ENCODE data around the gene BACH2. TPM values are rescaled to one million over a fixed set of nuclear protein-coding genes. Genes with fewer than 3 reads are reported as not detected.

BACH2 gene
- total RNA-seq, 2 donors from 2014 or later, result 101 to 111 TPM

DNA sequence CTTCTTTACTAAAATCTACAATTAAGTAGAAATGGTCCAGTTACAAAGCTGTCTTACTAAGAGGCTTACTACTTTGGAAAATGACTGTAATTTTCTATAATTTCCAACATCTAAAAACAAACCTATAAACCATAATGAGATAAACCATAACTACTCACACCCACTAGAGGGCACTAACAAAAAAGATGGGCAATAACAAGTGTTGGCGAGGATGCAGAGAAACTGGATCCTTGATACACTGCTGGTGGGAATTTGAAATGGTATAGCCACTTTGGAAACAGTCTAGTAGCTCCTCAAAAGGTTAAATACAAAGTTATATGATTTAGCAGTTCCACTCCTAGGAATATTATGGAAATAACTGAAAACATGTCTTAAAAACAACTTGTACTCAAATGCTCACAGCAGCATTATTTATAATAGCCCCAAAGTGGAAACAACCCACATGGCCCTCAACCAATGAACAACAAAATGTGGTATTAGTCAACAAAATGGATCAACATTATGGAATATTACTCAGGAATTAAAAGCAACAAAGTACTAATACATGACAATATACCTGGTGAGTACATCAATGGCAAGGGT is 351.7 kb downstream of the BACH2 start:
- Mint-ChIP-seq H3K27me3 (ENCODE audit: low read depth) (no peaks in the 10 kb centered on the region), H3K27ac (peak overlapping the region; percentile 89), H3K4me1 (ENCODE audit: low read depth) (peaks cover 89% of the 10 kb centered on the region), H3K36me3 (ENCODE audit: insufficient read depth in 2 of 2) (peaks cover 13 to 42% of the 10 kb centered on the region in 2 donors), H3K4me3 (peak overlapping the region in 1 of 2 donors; percentile 29), H3K9me3 (no peaks in the 10 kb centered on the region)
- no peak for DNase-seq
- peak in 1 of 2 donors; percentile 29 for ATAC-seq (replicated peaks in 1 of 2)

DNA sequence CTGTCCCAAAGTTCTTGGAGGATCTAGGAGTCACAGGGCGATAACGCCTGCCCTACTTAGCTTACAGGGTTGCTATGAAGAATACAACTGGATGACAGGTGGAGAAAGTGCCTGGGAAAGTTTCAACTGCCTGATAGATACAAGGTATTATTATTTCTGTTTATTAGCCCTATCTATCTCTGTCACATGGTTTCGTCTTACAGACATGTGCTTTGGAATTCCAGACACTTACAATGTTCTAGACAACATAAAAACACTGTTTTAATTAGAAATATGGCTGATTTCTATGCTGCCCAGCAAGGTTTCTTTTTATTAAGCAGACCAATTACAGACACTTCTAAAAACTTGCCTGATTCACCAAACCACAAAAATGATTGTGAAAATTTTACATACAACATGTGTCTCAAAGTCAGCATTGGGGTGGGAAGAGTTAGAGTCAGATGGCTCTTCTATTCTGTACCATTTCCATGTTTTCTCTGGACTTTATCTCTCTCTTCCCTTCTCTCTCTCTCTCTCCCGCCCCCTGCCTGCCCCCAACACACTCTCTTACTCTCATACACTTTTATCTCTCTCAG is 352.4 kb downstream of the BACH2 start:
- DNase-seq (no peak), ATAC-seq (replicated peaks in 1 of 2) (no peak)
- H3K27me3 Mint-ChIP-seq (ENCODE audit: low read depth), result no peaks in the 10 kb centered on the region
- peaks cover 83% of the 10 kb centered on the region for H3K4me1 Mint-ChIP-seq (ENCODE audit: low read depth)
- peaks cover 9 to 37% of the 10 kb centered on the region in 2 donors for H3K36me3 Mint-ChIP-seq (ENCODE audit: insufficient read depth in 2 of 2)
- peak overlapping the region in 1 of 2 donors; percentile 29 for H3K4me3 Mint-ChIP-seq
- peak overlapping the region; percentile 89 for H3K27ac Mint-ChIP-seq
- H3K9me3 Mint-ChIP-seq, result no peaks in the 10 kb centered on the region

DNA sequence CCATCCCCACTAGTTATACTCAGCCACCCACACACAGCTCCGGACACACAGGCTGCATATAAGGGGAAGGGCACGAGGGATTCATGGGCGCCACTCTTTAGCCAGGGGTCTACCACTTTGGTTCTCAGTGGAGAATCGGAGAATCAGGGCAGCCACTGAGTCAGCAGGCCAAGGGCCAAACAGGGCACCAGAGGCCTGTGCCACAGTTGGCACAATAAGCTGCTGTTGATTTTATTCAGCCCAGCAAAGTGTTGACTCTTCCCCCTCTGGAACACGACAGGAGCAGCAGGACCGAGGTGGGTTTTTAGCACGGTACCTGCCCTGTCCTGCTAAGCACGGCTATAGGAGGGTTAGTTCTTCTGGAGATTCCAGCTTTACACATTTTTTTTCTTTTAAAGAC is 354.0 kb downstream of the BACH2 start:
- H3K27me3 Mint-ChIP-seq (ENCODE audit: low read depth), result no peaks in the 10 kb centered on the region
- DNase-seq (no peak), ATAC-seq (replicated peaks in 1 of 2) (no peak)
- H3K36me3 Mint-ChIP-seq (ENCODE audit: insufficient read depth in 2 of 2), result peaks cover 9 to 50% of the 10 kb centered on the region in 2 donors
- peak overlapping the region; percentile 47 for H3K27ac Mint-ChIP-seq
- H3K4me3 Mint-ChIP-seq, result no peak overlapping the region
- H3K9me3 Mint-ChIP-seq, result no peaks in the 10 kb centered on the region
- H3K4me1 Mint-ChIP-seq (ENCODE audit: low read depth), result peaks cover 83% of the 10 kb centered on the region

DNA sequence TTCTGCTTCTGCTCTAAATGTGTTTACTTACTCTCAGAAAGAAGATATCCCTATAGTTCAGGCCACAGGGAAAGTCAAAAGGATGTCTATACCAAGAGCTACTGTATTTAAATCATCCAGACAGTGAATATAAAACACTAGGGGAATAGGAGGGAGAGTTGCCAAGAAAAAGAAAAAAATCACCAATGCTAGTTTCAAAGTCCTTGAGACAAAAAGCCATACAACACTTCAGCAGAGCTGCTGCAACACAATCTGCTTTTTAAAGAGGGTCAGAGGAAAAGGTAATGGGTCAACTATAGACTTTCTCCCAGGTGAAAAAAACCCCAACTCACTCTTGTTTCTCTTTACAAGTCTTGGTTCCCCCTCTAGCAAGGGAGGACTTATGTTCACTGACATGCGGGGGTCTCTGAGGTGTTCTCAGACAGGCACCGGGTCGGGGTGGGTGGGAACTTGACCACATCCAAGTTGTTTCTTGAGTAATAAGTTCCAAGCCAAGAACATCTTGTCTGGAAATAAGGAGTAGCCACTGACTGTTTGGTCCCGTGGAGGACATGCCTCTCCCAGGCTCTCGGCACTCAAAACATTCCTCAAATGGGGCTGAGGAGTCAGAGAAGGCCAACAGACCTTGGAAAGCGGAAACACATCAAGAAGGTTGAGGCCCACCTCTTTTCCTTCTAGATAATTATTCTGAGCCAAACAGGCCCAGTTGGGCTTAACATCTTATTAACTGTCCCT is 354.7 kb downstream of the BACH2 start:
- H3K27me3 Mint-ChIP-seq (ENCODE audit: low read depth), result no peaks in the 10 kb centered on the region
- no peak for ATAC-seq (replicated peaks in 1 of 2)
- H3K4me1 Mint-ChIP-seq (ENCODE audit: low read depth), result peaks cover 77% of the 10 kb centered on the region
- H3K27ac Mint-ChIP-seq, result peak overlapping the region; percentile 74
- H3K4me3 Mint-ChIP-seq, result no peak overlapping the region
- DNase-seq, result no peak
- peaks cover 9 to 50% of the 10 kb centered on the region in 2 donors for H3K36me3 Mint-ChIP-seq (ENCODE audit: insufficient read depth in 2 of 2)
- no peaks in the 10 kb centered on the region for H3K9me3 Mint-ChIP-seq

DNA sequence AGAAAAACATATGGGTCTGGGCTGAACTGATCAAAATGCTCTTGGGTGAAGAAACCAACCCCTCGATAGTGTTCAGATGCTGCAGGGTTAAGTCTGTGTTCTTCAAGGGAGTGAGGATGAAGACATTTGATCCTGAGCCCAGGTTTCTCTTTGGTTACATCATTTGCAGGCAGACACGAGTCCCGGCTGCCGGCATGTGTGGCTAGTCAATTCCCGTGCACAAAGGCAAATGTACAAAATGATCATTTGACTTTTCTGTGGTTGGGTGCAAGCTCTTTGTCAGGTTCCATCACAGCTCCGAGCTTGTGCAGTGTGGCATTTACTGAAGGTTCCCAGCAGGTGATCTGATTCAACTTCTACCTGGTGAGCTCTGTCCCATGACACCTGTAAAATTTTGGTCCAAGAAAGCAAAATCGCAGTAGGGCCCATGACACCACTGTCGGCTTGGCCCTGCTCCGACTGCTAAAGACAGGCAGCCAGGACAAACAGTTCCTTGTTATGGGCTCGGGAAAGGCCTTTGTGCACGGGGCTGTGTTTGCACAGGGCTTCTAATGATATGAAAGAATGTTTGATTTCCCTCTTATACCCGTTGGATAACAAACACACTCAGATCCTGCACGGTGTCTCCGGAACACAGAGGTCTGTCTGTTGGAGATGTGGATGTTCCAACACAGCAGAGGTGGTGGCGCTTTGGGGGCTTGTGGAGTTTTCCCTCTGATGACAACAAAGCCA is 355.4 kb downstream of the BACH2 start:
- no peaks in the 10 kb centered on the region for H3K9me3 Mint-ChIP-seq
- H3K4me3 Mint-ChIP-seq, result peak overlapping the region in 1 of 2 donors; percentile 3
- peak overlapping the region; percentile 74 for H3K27ac Mint-ChIP-seq
- H3K4me1 Mint-ChIP-seq (ENCODE audit: low read depth), result peaks cover 70% of the 10 kb centered on the region
- ATAC-seq (replicated peaks in 1 of 2), result peak in 1 of 2 donors; percentile 14
- H3K27me3 Mint-ChIP-seq (ENCODE audit: low read depth), result no peaks in the 10 kb centered on the region
- DNase-seq, result no peak
- peaks cover 7 to 53% of the 10 kb centered on the region in 2 donors for H3K36me3 Mint-ChIP-seq (ENCODE audit: insufficient read depth in 2 of 2)

DNA sequence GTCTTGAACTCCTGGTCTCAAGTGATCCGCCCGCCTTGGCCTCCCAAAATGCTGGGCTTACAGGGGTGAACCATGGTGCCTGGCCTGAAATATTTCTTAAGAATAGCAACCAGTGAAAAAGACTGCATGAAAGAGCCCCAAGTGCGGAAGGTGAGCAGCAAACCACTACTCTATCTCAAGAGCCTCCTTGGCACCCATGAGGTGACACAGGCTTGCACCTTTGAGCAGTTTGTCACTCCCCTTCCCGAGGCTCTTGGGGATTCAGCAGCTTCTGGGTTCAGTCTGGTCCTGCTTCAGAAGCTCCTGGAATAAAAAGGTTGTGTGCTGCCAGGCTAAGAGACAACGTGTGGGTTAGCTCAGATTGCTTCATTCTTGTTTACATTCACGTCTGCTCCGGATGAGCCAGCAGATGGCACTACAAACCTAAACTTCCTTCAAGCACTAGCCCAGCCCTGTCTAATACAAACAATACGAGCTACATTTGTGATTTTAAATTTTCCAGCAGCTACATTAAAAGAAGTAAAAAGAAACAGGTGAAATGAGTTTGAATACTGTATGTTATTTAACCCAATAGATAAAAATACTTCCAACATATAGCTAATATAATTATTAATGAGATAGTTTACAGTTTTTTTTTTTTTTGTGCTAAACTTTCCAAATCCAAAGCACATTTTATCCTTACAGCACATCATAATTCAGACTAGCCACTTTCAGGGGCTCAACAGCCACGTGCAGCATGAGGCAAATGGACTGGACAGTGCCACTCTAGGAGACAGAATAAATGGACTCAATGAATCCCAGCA is 356.2 kb downstream of the BACH2 start:
- ATAC-seq (replicated peaks in 1 of 2), result peak; percentile 79 to 86
- H3K9me3 Mint-ChIP-seq, result no peaks in the 10 kb centered on the region
- H3K4me3 Mint-ChIP-seq, result peak overlapping the region in 1 of 2 donors; percentile 3
- peak overlapping the region; percentile 42 for H3K27ac Mint-ChIP-seq
- H3K36me3 Mint-ChIP-seq (ENCODE audit: insufficient read depth in 2 of 2), result peaks cover 8 to 55% of the 10 kb centered on the region in 2 donors
- no peaks in the 10 kb centered on the region for H3K27me3 Mint-ChIP-seq (ENCODE audit: low read depth)
- H3K4me1 Mint-ChIP-seq (ENCODE audit: low read depth), result peaks cover 62% of the 10 kb centered on the region
- DNase-seq, result peak; percentile 63 to 64

DNA sequence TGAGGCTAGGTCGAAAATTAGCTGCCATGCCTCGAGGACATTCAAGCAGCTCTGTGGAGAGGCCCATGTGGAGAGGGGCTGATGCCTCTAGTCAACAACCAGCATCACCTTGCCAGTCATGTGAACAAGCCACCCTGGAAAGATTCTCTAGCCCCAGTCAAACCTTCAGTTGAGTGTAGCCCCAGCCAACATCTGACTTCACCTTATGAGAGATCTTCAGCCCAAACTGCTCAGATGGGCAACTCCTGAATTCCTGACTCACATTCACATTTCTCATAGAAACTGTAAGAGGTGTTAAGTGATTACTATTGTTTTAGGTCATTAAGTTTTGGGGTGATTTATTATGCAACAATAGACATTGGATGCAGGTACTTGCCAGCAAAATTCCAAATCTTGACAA is 357.5 kb downstream of the BACH2 start:
- no peaks in the 10 kb centered on the region for H3K27me3 Mint-ChIP-seq (ENCODE audit: low read depth)
- ATAC-seq (replicated peaks in 1 of 2), result no peak
- H3K4me3 Mint-ChIP-seq, result no peak overlapping the region
- peaks cover 56% of the 10 kb centered on the region for H3K4me1 Mint-ChIP-seq (ENCODE audit: low read depth)
- no peak for DNase-seq
- H3K36me3 Mint-ChIP-seq (ENCODE audit: insufficient read depth in 2 of 2), result peaks cover 8 to 55% of the 10 kb centered on the region in 2 donors
- no peak overlapping the region for H3K27ac Mint-ChIP-seq
- H3K9me3 Mint-ChIP-seq, result no peaks in the 10 kb centered on the region

DNA sequence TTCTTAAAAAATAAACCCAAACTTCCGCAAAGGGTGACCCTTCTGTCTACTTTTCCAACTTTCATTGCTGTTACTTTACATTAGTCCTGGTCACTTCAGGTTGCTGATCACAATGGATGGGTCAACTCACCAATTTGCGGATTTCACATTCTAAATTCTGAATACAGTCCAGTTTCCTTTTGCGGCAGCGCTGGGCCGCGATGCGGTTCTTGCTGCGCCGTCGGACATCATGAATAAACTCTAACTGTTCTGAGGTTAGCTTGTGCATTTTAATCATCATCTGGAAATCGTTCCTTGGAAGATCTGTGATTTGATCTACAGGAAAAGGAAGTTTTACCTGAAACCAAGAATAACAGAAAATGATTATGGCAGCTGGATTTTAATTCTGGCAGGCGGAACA is 358.6 kb downstream of the BACH2 start:
- Mint-ChIP-seq H3K27me3 (ENCODE audit: low read depth) (no peaks in the 10 kb centered on the region), H3K27ac (no peak overlapping the region), H3K9me3 (no peaks in the 10 kb centered on the region), H3K4me1 (ENCODE audit: low read depth) (peaks cover 48% of the 10 kb centered on the region), H3K4me3 (no peak overlapping the region), H3K36me3 (ENCODE audit: insufficient read depth in 2 of 2) (peaks cover 13 to 54% of the 10 kb centered on the region in 2 donors)
- ATAC-seq (replicated peaks in 1 of 2) (no peak), DNase-seq (no peak)

DNA sequence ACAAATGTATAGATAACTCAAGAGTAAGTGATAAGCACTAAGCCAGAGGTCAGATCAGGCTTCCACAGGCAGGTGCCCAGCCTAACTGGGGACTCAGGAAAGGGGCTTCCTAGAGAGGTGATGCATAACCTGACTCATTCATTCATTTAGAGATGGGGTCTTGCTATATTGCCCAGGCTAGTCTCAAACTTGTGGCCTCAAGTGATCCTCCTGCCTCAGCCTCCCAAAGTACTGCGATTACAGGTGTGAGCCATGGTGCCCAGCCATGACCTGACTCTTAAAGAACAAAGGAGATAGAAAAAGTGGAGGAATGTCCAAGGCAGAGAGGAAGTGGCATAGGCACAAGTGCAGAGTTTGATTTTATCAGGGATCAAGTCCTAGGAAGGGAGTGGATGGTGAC is 360.5 kb downstream of the BACH2 start:
- Mint-ChIP-seq H3K27ac (no peak overlapping the region), H3K36me3 (ENCODE audit: insufficient read depth in 2 of 2) (peaks cover 16 to 56% of the 10 kb centered on the region in 2 donors), H3K4me1 (ENCODE audit: low read depth) (peaks cover 35% of the 10 kb centered on the region), H3K27me3 (ENCODE audit: low read depth) (no peaks in the 10 kb centered on the region), H3K9me3 (no peaks in the 10 kb centered on the region), H3K4me3 (no peak overlapping the region)
- no peak for DNase-seq
- no peak for ATAC-seq (replicated peaks in 1 of 2)

DNA sequence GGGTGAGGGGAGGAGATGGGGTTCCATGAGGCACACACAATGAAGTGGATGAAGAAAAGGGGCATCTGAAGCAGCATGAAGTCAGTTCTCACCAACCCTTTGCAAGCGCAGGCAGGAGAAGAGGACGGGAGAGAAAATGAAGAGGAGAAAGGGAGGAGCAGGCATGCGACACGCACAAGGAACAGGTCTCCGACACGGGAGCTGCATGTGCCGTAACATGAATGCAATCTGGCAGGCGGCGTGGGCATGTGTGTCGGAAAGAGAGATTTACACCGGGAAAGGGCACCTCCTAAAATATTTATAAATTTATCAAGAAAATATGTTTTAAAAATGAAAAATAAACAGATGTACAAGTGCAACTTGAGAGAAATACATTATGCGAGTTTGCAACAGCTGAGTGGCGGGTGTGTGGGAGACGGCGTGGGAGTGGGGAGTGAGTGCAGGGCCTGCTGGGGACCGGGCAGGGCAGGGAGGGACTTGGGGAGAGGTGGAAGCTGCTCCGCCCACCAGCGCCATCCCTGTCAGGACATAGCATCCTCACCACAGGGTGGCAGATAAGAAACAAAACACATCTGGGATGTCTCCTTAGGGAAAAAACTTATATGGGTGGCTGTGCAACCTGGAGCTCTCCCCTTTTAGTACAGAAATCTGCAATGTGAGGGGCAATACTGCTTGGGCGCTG is 361.8 kb downstream of the BACH2 start:
- peaks cover 15 to 56% of the 10 kb centered on the region in 2 donors for H3K36me3 Mint-ChIP-seq (ENCODE audit: insufficient read depth in 2 of 2)
- no peak for DNase-seq
- no peak overlapping the region for H3K4me3 Mint-ChIP-seq
- peaks cover 35% of the 10 kb centered on the region for H3K4me1 Mint-ChIP-seq (ENCODE audit: low read depth)
- ATAC-seq (replicated peaks in 1 of 2), result no peak
- H3K9me3 Mint-ChIP-seq, result no peaks in the 10 kb centered on the region
- no peaks in the 10 kb centered on the region for H3K27me3 Mint-ChIP-seq (ENCODE audit: low read depth)
- H3K27ac Mint-ChIP-seq, result no peak overlapping the region

DNA sequence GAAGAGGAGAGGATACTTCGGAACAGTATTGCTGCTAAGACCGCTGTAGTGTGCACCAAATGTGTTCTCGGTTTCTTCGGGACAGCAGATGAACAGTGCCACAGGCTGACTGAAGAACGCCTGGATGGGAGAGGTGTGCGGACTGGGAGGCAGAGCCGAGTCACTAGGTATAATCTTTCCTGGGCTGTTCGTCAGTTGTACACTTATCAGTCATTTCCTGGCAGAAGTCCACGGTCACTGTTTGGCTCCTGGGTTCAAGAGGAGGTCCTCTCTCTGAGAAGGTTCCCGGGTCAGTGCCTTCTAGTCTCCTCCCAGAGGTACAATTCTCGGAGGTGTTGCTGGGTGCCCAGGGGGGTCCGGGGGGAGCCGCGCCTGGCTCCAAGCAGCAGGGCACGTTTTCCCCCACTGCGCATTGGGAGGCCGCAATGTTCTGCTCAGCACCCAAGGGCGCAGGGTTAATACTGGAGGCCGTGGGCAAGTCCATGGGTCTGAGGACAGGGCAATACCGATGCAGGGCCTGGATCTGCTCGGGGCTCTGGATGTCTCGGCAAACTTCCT is 364.3 kb downstream of the BACH2 start:
- DNase-seq (no peak), ATAC-seq (replicated peaks in 1 of 2) (no peak)
- no peaks in the 10 kb centered on the region for H3K9me3 Mint-ChIP-seq
- peaks cover 54% of the 10 kb centered on the region for H3K4me1 Mint-ChIP-seq (ENCODE audit: low read depth)
- H3K36me3 Mint-ChIP-seq (ENCODE audit: insufficient read depth in 2 of 2), result peaks cover 23 to 53% of the 10 kb centered on the region in 2 donors
- peak overlapping the region; percentile 73 for H3K27ac Mint-ChIP-seq
- no peak overlapping the region for H3K4me3 Mint-ChIP-seq
- no peaks in the 10 kb centered on the region for H3K27me3 Mint-ChIP-seq (ENCODE audit: low read depth)

DNA sequence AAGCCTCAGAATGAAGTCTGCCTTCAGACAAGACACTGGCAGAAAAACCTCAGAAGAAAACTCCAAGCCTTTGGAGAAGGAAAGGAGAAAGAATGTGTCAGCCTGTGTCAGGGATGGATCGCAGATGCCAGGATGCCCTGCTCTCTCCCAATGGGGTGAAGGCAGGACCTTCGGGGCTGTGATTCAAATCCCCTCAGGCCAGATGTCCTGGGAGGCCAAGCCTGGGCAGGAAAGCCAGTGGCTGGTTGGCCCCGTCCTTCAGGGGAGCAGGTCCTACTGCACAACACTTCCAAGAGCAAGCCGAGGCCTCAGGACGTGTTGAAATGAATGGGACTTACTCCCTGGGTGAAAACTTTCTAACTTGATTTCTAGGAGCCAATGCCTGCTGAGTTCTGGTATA is 365.9 kb downstream of the BACH2 start:
- H3K4me3 Mint-ChIP-seq, result no peak overlapping the region
- peaks cover 69% of the 10 kb centered on the region for H3K4me1 Mint-ChIP-seq (ENCODE audit: low read depth)
- no peaks in the 10 kb centered on the region for H3K27me3 Mint-ChIP-seq (ENCODE audit: low read depth)
- H3K36me3 Mint-ChIP-seq (ENCODE audit: insufficient read depth in 2 of 2), result peaks cover 21 to 43% of the 10 kb centered on the region in 2 donors
- DNase-seq (no peak), ATAC-seq (replicated peaks in 1 of 2) (no peak)
- H3K27ac Mint-ChIP-seq, result no peak overlapping the region
- H3K9me3 Mint-ChIP-seq, result no peaks in the 10 kb centered on the region
